H9 (cell line): ENCODE data around the gene SHPK. TPM values are rescaled to one million over a fixed set of nuclear protein-coding genes. Genes with fewer than 3 reads are reported as not detected.

Experiments
- DNase-seq: peaks from one replicate; pipeline ENCODE4 v3.0.0-alpha.2; 2017
- H2AFZ ChIP-seq: one replicate; pipeline ENCODE4 v1.6.1; 2013; ENCODE audit warnings: mild to moderate bottlenecking, low read length, control low read depth, moderate library complexity
- H2AK5ac ChIP-seq: 2 replicates; pipeline ENCODE4 v1.6.1; 2013; ENCODE audit warnings: low read length, control low read depth, mixed read lengths; ENCODE audit not compliant: insufficient read length
- H2BK120ac ChIP-seq: one replicate; pipeline ENCODE4 v1.6.1; 2013; ENCODE audit warnings: low read depth, mild to moderate bottlenecking, low read length, control low read depth, inconsistent platforms; ENCODE audit not compliant: poor library complexity, severe bottlenecking
- H2BK12ac ChIP-seq: 2 replicates; pipeline ENCODE4 v1.6.1; 2013; ENCODE audit warnings: low read length, control low read depth, mixed read lengths, low read depth; ENCODE audit not compliant: insufficient read length
- H2BK15ac ChIP-seq: 2 replicates; pipeline ENCODE4 v1.6.1; 2013; ENCODE audit warnings: low read depth, low read length, control low read depth
- H2BK20ac ChIP-seq: one replicate; pipeline ENCODE4 v1.6.1; 2013; ENCODE audit warnings: low read depth, mild to moderate bottlenecking, low read length, control low read depth, inconsistent platforms; ENCODE audit not compliant: poor library complexity, severe bottlenecking
- H2BK5ac ChIP-seq: 2 replicates; pipeline ENCODE4 v1.6.1; 2013; ENCODE audit warnings: low read length, control low read depth, mixed read lengths; ENCODE audit not compliant: insufficient read length
- H3K14ac ChIP-seq: 2 replicates; pipeline ENCODE4 v1.6.1; 2013; ENCODE audit warnings: low read length, control low read depth; ENCODE audit not compliant: insufficient read depth
- H3K18ac ChIP-seq: 2 replicates; pipeline ENCODE4 v1.6.1; 2013; ENCODE audit warnings: low read depth, mild to moderate bottlenecking, mixed read lengths, low read length, control low read depth; ENCODE audit not compliant: insufficient read length
- H3K23ac ChIP-seq: 2 replicates; pipeline ENCODE4 v1.6.1; 2013; ENCODE audit warnings: low read length, control low read depth, mixed read lengths, low read depth; ENCODE audit not compliant: insufficient read length
- H3K23me2 ChIP-seq: 2 replicates; pipeline ENCODE4 v1.6.1; 2013; ENCODE audit warnings: low read depth, mild to moderate bottlenecking, mixed read lengths, low read length, control low read depth; ENCODE audit not compliant: insufficient read length, poor library complexity, severe bottlenecking
- H3K27ac ChIP-seq: 2 replicates; pipeline ENCODE4 v1.5.1; 2013; ENCODE audit warnings: low read length, control low read depth, mixed read lengths, low read depth; ENCODE audit not compliant: insufficient read length
- H3K27me3 ChIP-seq: 2 replicates; pipeline ENCODE4 v1.6.1; 2013; ENCODE audit warnings: low read length, control low read depth, inconsistent platforms; ENCODE audit not compliant: insufficient read depth
- H3K4ac ChIP-seq: 2 replicates; pipeline ENCODE4 v1.6.1; 2013; ENCODE audit warnings: low read depth, mild to moderate bottlenecking, control low read depth, inconsistent platforms, low read length, moderate library complexity
- H3K4me1 ChIP-seq: 2 replicates; pipeline ENCODE4 v1.6.1; 2013; ENCODE audit warnings: low read length, control low read depth, inconsistent platforms; ENCODE audit not compliant: insufficient read depth
- H3K4me2 ChIP-seq: 2 replicates; pipeline ENCODE4 v1.6.1; 2013; ENCODE audit warnings: low read length, control low read depth, mixed read lengths; ENCODE audit not compliant: insufficient read length, insufficient read depth
- H3K56ac ChIP-seq: 2 replicates; pipeline ENCODE4 v1.6.1; 2013; ENCODE audit warnings: low read depth, mild to moderate bottlenecking, mixed read lengths, low read length, control low read depth; ENCODE audit not compliant: insufficient read length
- H3K79me1 ChIP-seq: 2 replicates; pipeline ENCODE4 v1.6.1; 2013; ENCODE audit warnings: low read depth, mild to moderate bottlenecking, moderate library complexity, low read length, control low read depth, inconsistent platforms; ENCODE audit not compliant: insufficient read depth, poor library complexity, severe bottlenecking
- H3K79me2 ChIP-seq: 2 replicates; pipeline ENCODE4 v1.6.1; 2013; ENCODE audit warnings: low read length, control low read depth, inconsistent platforms; ENCODE audit not compliant: insufficient read depth
- H3K9ac ChIP-seq: 2 replicates; pipeline ENCODE4 v1.6.1; 2013; ENCODE audit warnings: low read length, control low read depth, mixed read lengths; ENCODE audit not compliant: insufficient read length; ENCODE audit errors: extremely low read depth
- H3K9me3 ChIP-seq: one replicate; pipeline ENCODE4 v1.6.1; 2013; ENCODE audit warnings: low read depth, low read length, inconsistent platforms; ENCODE audit not compliant: control insufficient read depth
- H3T11ph ChIP-seq: one replicate; pipeline ENCODE4 v1.6.1; 2013; ENCODE audit warnings: mild to moderate bottlenecking, low read length, control low read depth, inconsistent platforms
- H4K20me1 ChIP-seq: one replicate; pipeline ENCODE4 v1.6.1; 2013; ENCODE audit not compliant: control insufficient read depth, insufficient read length, insufficient read depth
- H4K5ac ChIP-seq: 2 replicates; pipeline ENCODE4 v1.6.1; 2013; ENCODE audit warnings: low read depth, mild to moderate bottlenecking, mixed read lengths, low read length, control low read depth; ENCODE audit not compliant: insufficient read length
- H4K8ac ChIP-seq: replicated peaks from 2 replicates; pipeline ENCODE4 v1.6.1; 2013; ENCODE audit warnings: low read length, control low read depth, mixed read lengths, low read depth; ENCODE audit not compliant: insufficient read length
- H4K91ac ChIP-seq: 2 replicates; pipeline ENCODE4 v1.6.1; 2013; ENCODE audit warnings: low read depth, mild to moderate bottlenecking, moderate library complexity, mixed read lengths, low read length, control low read depth; ENCODE audit not compliant: insufficient read length
- H3K27ac Mint-ChIP-seq, 3 experiments: 2 replicates in 2 of 3; 3 replicates in 1 of 3; pipeline ENCODE4 v1.8.0; 2020 to 2021; ENCODE audit warnings: mixed read lengths in 3 of 3, mild to moderate bottlenecking in 1 of 3, moderate library complexity in 1 of 3
- H3K27me3 Mint-ChIP-seq: 2 replicates; pipeline ENCODE4 v1.8.0; 2021; ENCODE audit warnings: low read depth, mild to moderate bottlenecking, moderate library complexity, mixed read lengths
- H3K36me3 Mint-ChIP-seq, 3 experiments: 2 replicates in 2 of 3; 3 replicates in 1 of 3; pipeline ENCODE4 v1.8.0; 2020 to 2021; ENCODE audit warnings: low read depth in 3 of 3, mixed read lengths in 3 of 3; ENCODE audit not compliant: insufficient read depth in 1 of 3
- H3K4me1 Mint-ChIP-seq, 2 experiments: 2 replicates each; pipeline ENCODE4 v1.8.0; 2020; ENCODE audit warnings: mixed read lengths in 2 of 2
- H3K4me3 Mint-ChIP-seq, 2 experiments: 2 replicates in 1 of 2; 3 replicates in 1 of 2; pipeline ENCODE4 v1.8.0; 2020 to 2021; ENCODE audit warnings: mild to moderate bottlenecking in 2 of 2, mixed read lengths in 2 of 2, moderate library complexity in 1 of 2
- H3K9me3 Mint-ChIP-seq, 2 experiments: 2 replicates in 1 of 2; 3 replicates in 1 of 2; pipeline ENCODE4 v1.8.0; 2020; ENCODE audit warnings: mild to moderate bottlenecking in 2 of 2, mixed read lengths in 2 of 2, moderate library complexity in 1 of 2
- WGBS: extraction: QIAGEN DNeasy Blood & Tissue Kit; methylation state at CpG from one replicate; pipeline ENCODE4 v1.1.7; 2013; ENCODE audit warnings: missing lambda C conversion rate, low lambda C conversion rate, mixed read lengths; ENCODE audit not compliant: insufficient read length; ENCODE audit errors: extremely low coverage; 5-methylcytosine and 5-hydroxymethylcytosine counted together
- total RNA-seq: library from RNA; stranded (reverse); gene quantifications from 2 replicates; pipeline ENCODE4 v1.2.1, GENCODE V29; 2021
- TF ChIP-seq, protein P1 (sequence below): fragments of 200-600 bp; sonication (generic); conservative IDR thresholded peaks from 3 replicates; pipeline ENCODE4 v1.8.0; 2021; ENCODE audit warnings: antibody characterized with exemption, mild to moderate bottlenecking

The SHPK gene
- total RNA-seq, 1 experiment from 2014 or later: 27.0 TPM

DNA sequence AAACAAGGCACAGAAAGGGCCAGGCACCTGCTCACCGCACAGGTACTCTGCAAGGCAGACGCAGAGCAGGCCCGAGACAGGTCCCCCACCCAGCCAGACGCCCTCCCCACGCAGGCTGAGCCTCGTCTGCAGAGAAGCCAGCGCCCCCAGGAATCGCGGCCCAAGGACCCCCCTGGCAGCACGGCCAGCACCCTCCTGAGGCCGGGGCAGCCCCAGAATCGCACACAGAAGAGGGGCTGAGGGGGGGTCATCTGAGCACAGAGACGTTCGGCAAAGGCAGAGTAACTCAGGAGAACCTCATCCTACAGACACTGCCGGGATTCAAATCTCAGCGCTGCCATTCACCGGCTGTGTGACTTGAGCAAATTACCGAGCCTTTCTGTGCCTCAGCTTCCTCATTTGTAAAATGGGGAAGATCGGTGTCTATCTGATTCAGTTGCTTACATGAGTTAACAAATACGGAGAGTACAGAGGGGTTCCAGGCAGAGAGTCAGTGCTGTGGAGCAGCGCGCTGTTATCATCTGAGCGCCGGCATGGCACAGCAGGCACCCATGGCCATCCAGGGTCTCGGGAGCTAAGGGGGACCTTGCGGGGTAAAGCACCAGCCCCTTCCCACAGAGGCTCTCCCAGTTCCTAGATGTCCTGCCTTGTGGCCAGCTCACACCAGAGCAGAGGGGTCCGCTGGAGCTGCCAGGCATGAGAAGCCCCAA lies 42.9 kb upstream of the SHPK start:
- H2BK120ac ChIP-seq: no peak overlapping the region
- H2BK15ac ChIP-seq: no peak overlapping the region
- peaks cover 11 to 19% of the 10 kb centered on the region in 2 experiments for H3K4me1 Mint-ChIP-seq
- H4K91ac ChIP-seq: no peak overlapping the region
- H3K79me1 ChIP-seq: no peaks in the 10 kb centered on the region
- H3K27ac ChIP-seq: no peak overlapping the region
- TF ChIP-seq, protein P1, sequence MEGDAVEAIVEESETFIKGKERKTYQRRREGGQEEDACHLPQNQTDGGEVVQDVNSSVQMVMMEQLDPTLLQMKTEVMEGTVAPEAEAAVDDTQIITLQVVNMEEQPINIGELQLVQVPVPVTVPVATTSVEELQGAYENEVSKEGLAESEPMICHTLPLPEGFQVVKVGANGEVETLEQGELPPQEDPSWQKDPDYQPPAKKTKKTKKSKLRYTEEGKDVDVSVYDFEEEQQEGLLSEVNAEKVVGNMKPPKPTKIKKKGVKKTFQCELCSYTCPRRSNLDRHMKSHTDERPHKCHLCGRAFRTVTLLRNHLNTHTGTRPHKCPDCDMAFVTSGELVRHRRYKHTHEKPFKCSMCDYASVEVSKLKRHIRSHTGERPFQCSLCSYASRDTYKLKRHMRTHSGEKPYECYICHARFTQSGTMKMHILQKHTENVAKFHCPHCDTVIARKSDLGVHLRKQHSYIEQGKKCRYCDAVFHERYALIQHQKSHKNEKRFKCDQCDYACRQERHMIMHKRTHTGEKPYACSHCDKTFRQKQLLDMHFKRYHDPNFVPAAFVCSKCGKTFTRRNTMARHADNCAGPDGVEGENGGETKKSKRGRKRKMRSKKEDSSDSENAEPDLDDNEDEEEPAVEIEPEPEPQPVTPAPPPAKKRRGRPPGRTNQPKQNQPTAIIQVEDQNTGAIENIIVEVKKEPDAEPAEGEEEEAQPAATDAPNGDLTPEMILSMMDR: no peak
- no peaks in the 10 kb centered on the region for H3K23me2 ChIP-seq
- H2BK12ac ChIP-seq: no peak overlapping the region
- no CpG with 5 or more reads among the region's 27 CpGs for WGBS
- H3T11ph ChIP-seq: no peak overlapping the region
- H3K36me3 Mint-ChIP-seq: no peaks in the 10 kb centered on the region; a peak in 1 of 7 replicates
- no peaks in the 10 kb centered on the region for H3K9me3 ChIP-seq
- H2BK5ac ChIP-seq: no peak overlapping the region
- no peak overlapping the region for H3K23ac ChIP-seq
- no peak for DNase-seq
- no peaks in the 10 kb centered on the region for H3K27me3 ChIP-seq
- H3K4me1 ChIP-seq: no peaks in the 10 kb centered on the region
- H3K18ac ChIP-seq: no peak overlapping the region
- no peak overlapping the region for H3K9ac ChIP-seq
- no peak overlapping the region for H4K5ac ChIP-seq
- H4K8ac ChIP-seq: no peak overlapping the region
- no peaks in the 10 kb centered on the region for H4K20me1 ChIP-seq
- H3K14ac ChIP-seq: no peak overlapping the region; the same call in 1 of the 2 replicates
- H3K27me3 Mint-ChIP-seq: peaks cover 4% of the 10 kb centered on the region; the same call in 1 of the 2 replicates
- no peak overlapping the region for H3K4me2 ChIP-seq
- no peak overlapping the region for H2AFZ ChIP-seq
- H3K27ac Mint-ChIP-seq: no peak overlapping the region
- H3K9me3 Mint-ChIP-seq: no peaks in the 10 kb centered on the region
- no peaks in the 10 kb centered on the region for H3K79me2 ChIP-seq
- H2AK5ac ChIP-seq: no peak overlapping the region
- no peak overlapping the region for H3K4ac ChIP-seq
- no peak overlapping the region for H2BK20ac ChIP-seq
- H3K56ac ChIP-seq: no peak overlapping the region
- H3K4me3 Mint-ChIP-seq: no peak overlapping the region
